WTC11 (cell line): ENCODE results near the gene ARL5B.

ENCODE experiments used
- ATF1 ChIP-seq: sonication (generic); formaldehyde crosslinking; IDR thresholded peaks from 2 replicates; pipeline ENCODE4 v1.8.1; 2023; ENCODE audit warnings: mild to moderate bottlenecking, moderate library complexity, missing genetic modification reagents
- ATF3 ChIP-seq: sonication (generic); formaldehyde crosslinking; conservative IDR thresholded peaks from 2 replicates; pipeline ENCODE4 v1.8.1; 2022; ENCODE audit warnings: mild to moderate bottlenecking, missing genetic modification reagents
- CTCF ChIP-seq: fragments of 200-600 bp; IDR thresholded peaks from 2 replicates; pipeline ENCODE4 v1.8.0; 2022; ENCODE audit warnings: antibody characterized with exemption
- MXD4 ChIP-seq: fragments of 250-450 bp; sonication (Bioruptor Pico); IDR thresholded peaks from 2 replicates; pipeline ENCODE4 v1.8.0; 2021; ENCODE audit warnings: mild to moderate bottlenecking, moderate library complexity, borderline replicate concordance
- NR3C1 ChIP-seq: sonication (generic); formaldehyde crosslinking; conservative IDR thresholded peaks from 2 replicates; pipeline ENCODE4 v1.8.1; 2023; ENCODE audit warnings: low read depth, mild to moderate bottlenecking, missing genetic modification reagents
- USF2 ChIP-seq: sonication (generic); formaldehyde crosslinking; IDR thresholded peaks from 2 replicates; pipeline ENCODE4 v1.8.1; 2023; ENCODE audit warnings: mild to moderate bottlenecking, missing genetic modification reagents, moderate library complexity
- ZNF138 ChIP-seq: sonication (generic); formaldehyde crosslinking; conservative IDR thresholded peaks from 2 replicates; pipeline ENCODE4 v1.8.1; 2022; ENCODE audit warnings: mild to moderate bottlenecking, moderate library complexity, missing genetic modification reagents

DNA sequence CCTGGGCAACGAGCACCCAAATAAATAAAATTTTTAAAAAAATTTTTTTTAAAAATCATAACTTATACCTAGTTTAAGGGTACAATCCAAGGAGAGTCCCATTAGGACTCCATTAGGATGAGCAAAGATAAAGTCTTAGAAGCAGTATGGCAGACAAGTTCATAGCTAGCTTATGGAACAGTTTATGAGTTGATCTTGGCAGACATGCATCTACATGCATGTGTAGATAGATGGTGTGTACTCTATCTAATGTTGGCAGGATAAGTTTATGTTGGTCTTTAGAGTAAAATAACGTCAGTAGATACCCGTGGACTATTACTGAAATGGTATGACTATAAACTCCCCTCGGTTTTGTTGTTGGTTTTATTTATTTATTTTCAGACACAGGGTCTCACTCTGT lies 48.1 kb upstream of the ARL5B start:
- TF ChIP-seq ATF1 (CRISPR knock-in tag) = no peak
- no peak for TF ChIP-seq NR3C1 (CRISPR knock-in tag)
- no peak for TF ChIP-seq ATF3 (CRISPR knock-in tag)
- TF ChIP-seq CTCF = no peak
- TF ChIP-seq ZNF138 (CRISPR knock-in tag) = no peak
- no peak for TF ChIP-seq USF2 (CRISPR knock-in tag)
- TF ChIP-seq MXD4 = no peak
